ENCODE data around the gene C1QTNF4.

C1QTNF4 gene

Small RNA genes lying within 50 kb of the gene (small RNA-seq; reads per million reads assigned to genes)
- gene RN7SL652P (0 to 0.13 reads per million in 2 experiments), gene RNU5E-10P (0.24 to 2.4 reads per million in 2 experiments)
